SU-DHL-6 (cell line): ENCODE results near the gene USP24.

Experiments
- EZH2phosphoT487 ChIP-seq: fragments of 200-600 bp; sonication (generic), shearing (Covaris generic); conservative IDR thresholded peaks from 2 replicates; pipeline ENCODE4 v1.6.1; 2018; ENCODE audit warnings: mild to moderate bottlenecking, antibody characterized with exemption, low read length, moderate library complexity, mixed read lengths
- TF ChIP-seq, protein P1 (sequence below): fragments of 200-600 bp; sonication (generic); IDR thresholded peaks from one replicate; pipeline ENCODE4 v1.5.1; 2017; ENCODE audit warnings: antibody characterized with exemption, mild to moderate bottlenecking, low read length, moderate library complexity; ENCODE audit not compliant: insufficient read depth, poor library complexity, severe bottlenecking

DNA sequence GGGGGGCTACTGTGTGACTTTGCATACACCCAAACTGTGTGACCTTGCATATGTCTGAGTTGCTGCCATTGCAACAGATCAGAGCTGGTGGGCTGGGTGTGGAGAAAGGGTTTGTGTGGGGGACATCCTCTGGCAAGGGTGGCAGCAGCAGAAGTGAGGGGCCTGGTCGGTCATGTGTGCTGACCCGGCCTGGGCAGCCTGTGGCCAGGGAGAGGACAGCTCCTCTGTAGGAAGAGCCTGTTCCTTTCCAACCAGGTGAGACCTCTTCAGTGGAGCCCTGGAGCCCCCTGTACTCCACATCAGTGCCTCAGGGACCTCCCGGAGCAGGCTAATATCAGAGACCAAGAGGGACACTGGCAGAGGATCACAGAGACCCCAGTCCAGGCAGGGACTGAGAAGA lies 167.6 kb downstream of the USP24 start:
- TF ChIP-seq, protein P1, sequence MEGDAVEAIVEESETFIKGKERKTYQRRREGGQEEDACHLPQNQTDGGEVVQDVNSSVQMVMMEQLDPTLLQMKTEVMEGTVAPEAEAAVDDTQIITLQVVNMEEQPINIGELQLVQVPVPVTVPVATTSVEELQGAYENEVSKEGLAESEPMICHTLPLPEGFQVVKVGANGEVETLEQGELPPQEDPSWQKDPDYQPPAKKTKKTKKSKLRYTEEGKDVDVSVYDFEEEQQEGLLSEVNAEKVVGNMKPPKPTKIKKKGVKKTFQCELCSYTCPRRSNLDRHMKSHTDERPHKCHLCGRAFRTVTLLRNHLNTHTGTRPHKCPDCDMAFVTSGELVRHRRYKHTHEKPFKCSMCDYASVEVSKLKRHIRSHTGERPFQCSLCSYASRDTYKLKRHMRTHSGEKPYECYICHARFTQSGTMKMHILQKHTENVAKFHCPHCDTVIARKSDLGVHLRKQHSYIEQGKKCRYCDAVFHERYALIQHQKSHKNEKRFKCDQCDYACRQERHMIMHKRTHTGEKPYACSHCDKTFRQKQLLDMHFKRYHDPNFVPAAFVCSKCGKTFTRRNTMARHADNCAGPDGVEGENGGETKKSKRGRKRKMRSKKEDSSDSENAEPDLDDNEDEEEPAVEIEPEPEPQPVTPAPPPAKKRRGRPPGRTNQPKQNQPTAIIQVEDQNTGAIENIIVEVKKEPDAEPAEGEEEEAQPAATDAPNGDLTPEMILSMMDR, result no peak
- TF ChIP-seq EZH2phosphoT487, result no peak
